Effector memory CD4-positive, alpha-beta T cell (primary cell): ENCODE data around the gene ARHGEF4.

ENCODE experiments used
- DNase-seq, 3 donors: peaks; one replicate each; pipeline ENCODE4 v3.0.0-alpha.2; 2020
- H3K27ac ChIP-seq: 2 replicates; pipeline ENCODE4 v1.7.0; 2013; ENCODE audit warnings: mild to moderate bottlenecking, low read length, moderate library complexity; ENCODE audit not compliant: insufficient read depth, poor library complexity, severe bottlenecking
- H3K27me3 ChIP-seq: replicated peaks from 2 replicates; pipeline ENCODE4 v1.7.0; 2013; ENCODE audit warnings: mild to moderate bottlenecking, low read length; ENCODE audit not compliant: insufficient read depth, control insufficient read depth, poor library complexity, severe bottlenecking
- H3K36me3 ChIP-seq: 2 replicates; pipeline ENCODE4 v1.7.0; 2013; ENCODE audit warnings: mild to moderate bottlenecking, low read length, moderate library complexity; ENCODE audit not compliant: control insufficient read depth, insufficient read depth
- H3K4me1 ChIP-seq: 2 replicates; pipeline ENCODE4 v1.7.0; 2013; ENCODE audit warnings: low read length, mild to moderate bottlenecking; ENCODE audit not compliant: control insufficient read depth, insufficient read depth, poor library complexity, severe bottlenecking
- H3K4me3 ChIP-seq: 2 replicates; pipeline ENCODE4 v1.7.0; 2013; ENCODE audit warnings: low read length, low read depth, mild to moderate bottlenecking; ENCODE audit not compliant: insufficient read depth, poor library complexity, severe bottlenecking
- H3K9me3 ChIP-seq: 2 replicates; pipeline ENCODE4 v1.7.0; 2013; ENCODE audit warnings: mild to moderate bottlenecking, low read length, moderate library complexity; ENCODE audit not compliant: control insufficient read depth

ARHGEF4 gene

DNA sequence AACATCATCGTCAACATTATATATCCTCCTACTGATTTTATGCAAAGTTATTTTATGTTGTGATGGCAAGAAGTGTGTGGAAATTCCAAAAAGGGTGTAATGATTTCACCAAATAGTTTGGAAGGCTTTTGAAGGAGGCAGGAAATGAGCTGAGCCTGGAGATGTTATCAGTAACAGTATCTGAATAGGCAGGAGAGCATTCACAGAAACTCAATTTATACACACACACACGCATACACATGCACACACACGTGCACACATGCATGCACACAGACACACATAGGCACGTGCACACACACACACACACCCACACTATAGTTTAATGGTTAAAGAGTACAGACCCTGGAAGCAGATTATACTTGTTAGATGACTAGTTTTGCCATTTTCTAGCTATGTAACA is 47.3 kb downstream of the ARHGEF4 start:
- DNase-seq, result no peak
- Histone ChIP-seq H3K4me1 (no peaks in the 10 kb centered on the region), H3K27ac (no peak overlapping the region), H3K27me3 (no peaks in the 10 kb centered on the region), H3K36me3 (no peaks in the 10 kb centered on the region), H3K9me3 (no peaks in the 10 kb centered on the region), H3K4me3 (no peak overlapping the region)

DNA sequence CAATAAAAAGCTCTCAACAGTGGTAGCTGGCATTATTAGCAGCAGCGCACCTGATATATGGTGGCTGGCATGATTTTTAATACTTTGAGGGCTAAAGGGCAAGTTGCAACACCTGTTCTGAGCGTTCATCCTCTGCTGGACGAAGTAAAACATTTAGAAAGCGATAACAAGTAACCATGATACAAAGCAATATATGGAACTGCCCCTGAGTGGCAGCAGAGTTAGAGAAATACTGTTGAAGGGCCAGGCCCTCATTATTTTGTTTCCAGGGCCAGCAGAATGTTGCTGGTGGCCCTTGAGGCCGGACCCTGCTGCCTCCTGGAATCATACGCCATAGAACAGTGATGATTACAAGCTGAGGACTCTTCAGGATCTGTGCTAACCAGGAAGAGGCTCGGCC is 47.8 kb downstream of the ARHGEF4 start:
- Histone ChIP-seq H3K36me3 (no peaks in the 10 kb centered on the region), H3K4me1 (no peaks in the 10 kb centered on the region), H3K27me3 (no peaks in the 10 kb centered on the region), H3K4me3 (no peak overlapping the region), H3K9me3 (no peaks in the 10 kb centered on the region), H3K27ac (no peak overlapping the region)
- no peak for DNase-seq

GRCh38 chr2:130887643-130888042 is 50.9 kb downstream of the ARHGEF4 start:
- Histone ChIP-seq H3K36me3 (no peaks in the 10 kb centered on the region), H3K27me3 (no peaks in the 10 kb centered on the region), H3K9me3 (no peaks in the 10 kb centered on the region), H3K27ac (no peak overlapping the region), H3K4me3 (no peak overlapping the region), H3K4me1 (no peaks in the 10 kb centered on the region)
- DNase-seq, result no peak

DNA sequence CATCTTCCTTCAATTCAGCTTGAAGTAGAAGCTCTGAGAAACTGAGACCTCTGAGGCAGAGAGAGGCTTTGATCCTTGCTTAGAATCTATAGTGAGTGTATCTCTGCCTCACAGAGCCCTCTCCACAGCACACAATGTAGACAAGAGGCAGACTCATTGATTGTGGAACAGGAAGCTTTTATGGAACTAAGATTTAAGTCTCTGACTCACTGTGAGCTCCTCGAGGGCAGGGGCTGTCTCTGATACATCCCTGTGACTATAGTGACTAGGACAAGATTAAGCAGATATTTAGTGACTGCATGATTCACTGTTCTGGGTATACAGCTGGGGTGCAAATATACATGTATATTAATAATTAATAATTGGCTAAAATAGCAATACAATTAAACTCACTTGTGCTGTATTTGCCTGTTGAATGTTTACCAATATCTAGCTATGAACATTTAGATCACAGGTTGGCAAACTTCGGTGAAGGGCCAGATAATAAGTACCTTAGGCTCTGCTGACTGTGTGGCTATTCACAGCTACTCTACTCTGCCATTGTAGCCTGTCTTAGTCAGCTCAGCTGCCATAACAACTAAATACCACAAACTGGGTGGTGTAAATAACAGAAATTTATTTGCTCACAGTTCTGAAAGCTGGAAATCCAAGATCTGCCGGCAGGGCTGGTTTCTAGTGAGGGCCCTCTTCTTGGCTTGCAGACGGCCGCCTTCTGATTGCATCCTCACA is 54.4 kb downstream of the ARHGEF4 start:
- H3K4me3 ChIP-seq, result no peak overlapping the region
- no peaks in the 10 kb centered on the region for H3K4me1 ChIP-seq
- H3K36me3 ChIP-seq, result no peaks in the 10 kb centered on the region
- H3K27me3 ChIP-seq, result no peaks in the 10 kb centered on the region
- no peaks in the 10 kb centered on the region for H3K9me3 ChIP-seq
- no peak for DNase-seq
- no peak overlapping the region for H3K27ac ChIP-seq

GRCh38 chr2:130891966-130892365 is 55.3 kb downstream of the ARHGEF4 start:
- H3K9me3 ChIP-seq, result no peaks in the 10 kb centered on the region

DNA sequence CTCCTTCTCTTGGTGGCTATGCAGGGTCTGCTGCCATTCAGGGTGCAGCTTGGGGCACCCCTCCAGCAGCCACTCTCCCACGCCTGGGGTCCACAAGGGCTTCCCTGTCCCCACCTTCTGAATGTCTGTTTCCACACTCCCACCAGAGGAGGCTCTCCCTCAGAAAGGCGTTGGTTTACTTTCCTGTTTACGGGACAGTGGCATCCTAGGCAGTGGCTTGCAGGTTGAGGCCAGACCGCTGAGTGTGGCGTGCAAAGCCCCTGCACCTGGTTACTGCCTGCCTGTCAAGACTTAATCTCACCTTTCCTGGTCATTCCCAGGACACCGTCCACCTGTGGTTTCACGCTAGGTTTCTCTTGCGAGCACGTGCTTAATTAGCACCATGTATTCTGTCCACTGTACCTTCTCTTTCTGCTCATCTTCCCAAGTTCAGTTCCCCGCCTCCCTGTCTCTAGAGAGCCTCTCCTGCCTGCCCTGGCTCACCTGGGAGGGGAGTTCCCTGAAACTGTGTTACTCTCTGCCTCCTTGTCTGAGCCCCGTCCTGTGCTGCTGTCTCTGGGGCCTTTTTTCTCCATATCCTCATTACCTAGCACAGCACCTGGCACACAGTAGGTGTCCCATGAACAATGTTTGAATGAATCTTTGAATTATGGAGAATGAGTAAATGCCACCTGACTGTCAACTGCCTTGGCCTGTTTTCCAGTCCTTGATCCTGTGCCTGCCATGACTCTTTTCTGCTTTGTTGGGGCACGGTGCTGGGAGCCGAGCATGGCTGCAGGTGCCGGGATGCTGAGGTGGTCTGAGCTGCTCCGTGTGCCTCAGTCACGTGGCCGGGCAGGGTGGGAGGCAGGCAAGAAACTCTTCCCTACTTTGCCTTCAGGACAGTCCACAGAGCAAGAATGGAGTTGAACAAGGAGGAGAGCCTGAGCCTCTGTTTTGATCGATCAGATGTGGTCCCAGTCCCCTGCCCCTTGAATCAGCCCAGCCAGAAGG is 56.4 kb downstream of the ARHGEF4 start:
- Histone ChIP-seq H3K4me3 (no peak overlapping the region), H3K36me3 (no peaks in the 10 kb centered on the region), H3K27ac (no peak overlapping the region), H3K9me3 (no peaks in the 10 kb centered on the region), H3K27me3 (no peaks in the 10 kb centered on the region), H3K4me1 (no peaks in the 10 kb centered on the region)
- no peak for DNase-seq

More at GRCh38 chr2:130891966-130892365, 55.3 kb downstream of the ARHGEF4 start:
- Histone ChIP-seq H3K27ac (no peak overlapping the region), H3K4me1 (no peaks in the 10 kb centered on the region), H3K27me3 (no peaks in the 10 kb centered on the region), H3K4me3 (no peak overlapping the region), H3K36me3 (no peaks in the 10 kb centered on the region)
- DNase-seq, result no peak

DNA sequence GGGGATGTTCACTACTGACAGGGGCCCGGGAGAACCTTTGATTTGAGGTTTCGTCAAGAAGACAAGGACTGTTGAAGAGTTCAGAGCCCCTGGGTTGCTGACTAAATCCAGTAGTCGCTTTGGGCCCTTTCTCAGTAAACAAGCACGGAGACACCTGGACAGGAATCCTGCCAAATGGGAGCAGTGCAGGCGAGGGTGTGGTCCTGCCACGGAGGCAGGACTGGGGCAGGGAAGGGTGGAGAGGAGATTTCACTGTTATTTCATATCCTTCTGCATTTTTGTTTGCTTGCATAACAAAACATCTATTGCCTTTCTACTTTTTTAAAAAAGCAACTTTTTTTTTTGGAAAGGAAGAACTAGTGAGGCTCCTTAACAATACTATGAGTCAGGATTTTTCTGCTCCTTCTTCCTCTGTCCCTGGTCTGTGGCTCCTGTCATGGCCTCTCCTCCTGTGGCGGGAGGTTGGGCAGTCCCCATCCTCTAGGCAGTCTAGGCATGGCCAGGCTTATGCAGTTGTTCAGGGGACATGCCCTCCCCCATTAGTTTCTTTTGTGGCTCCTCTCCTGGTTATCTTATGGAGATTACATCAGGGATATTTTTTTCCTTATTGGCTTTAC is 57.7 kb downstream of the ARHGEF4 start:
- H3K36me3 ChIP-seq, result no peaks in the 10 kb centered on the region
- no peak overlapping the region for H3K27ac ChIP-seq
- H3K4me3 ChIP-seq, result no peak overlapping the region
- H3K27me3 ChIP-seq, result no peaks in the 10 kb centered on the region
- no peaks in the 10 kb centered on the region for H3K9me3 ChIP-seq
- DNase-seq, result no peak
- no peaks in the 10 kb centered on the region for H3K4me1 ChIP-seq

GRCh38 chr2:130896813-130897212 is 60.1 kb downstream of the ARHGEF4 start:
- Histone ChIP-seq H3K4me1 (no peaks in the 10 kb centered on the region), H3K36me3 (no peaks in the 10 kb centered on the region), H3K4me3 (no peak overlapping the region), H3K27ac (no peak overlapping the region), H3K9me3 (no peaks in the 10 kb centered on the region), H3K27me3 (no peaks in the 10 kb centered on the region)
- no peak for DNase-seq

DNA sequence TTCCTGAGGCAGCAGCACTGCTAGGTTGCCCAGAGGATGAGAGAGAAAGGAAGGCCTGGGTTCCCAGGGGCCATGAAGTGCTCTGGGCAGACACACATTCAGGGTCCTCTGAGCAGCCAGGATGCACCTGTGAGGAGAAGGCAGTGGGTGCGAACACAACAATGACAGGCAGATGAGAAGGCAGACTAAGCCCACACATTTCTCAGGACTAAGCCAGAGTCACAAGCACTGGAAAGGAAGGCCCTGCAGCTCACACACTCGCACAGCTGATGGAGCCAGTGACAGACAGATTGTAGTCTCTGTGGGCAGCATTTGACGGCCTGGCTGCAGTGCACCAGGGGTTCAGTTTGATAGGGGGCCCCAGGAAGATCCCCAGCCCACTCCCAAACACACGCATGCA is 61.8 kb downstream of the ARHGEF4 start:
- Histone ChIP-seq H3K4me3 (no peak overlapping the region), H3K4me1 (no peaks in the 10 kb centered on the region), H3K27me3 (no peaks in the 10 kb centered on the region), H3K9me3 (no peaks in the 10 kb centered on the region), H3K27ac (no peak overlapping the region), H3K36me3 (no peaks in the 10 kb centered on the region)
- DNase-seq, result no peak

DNA sequence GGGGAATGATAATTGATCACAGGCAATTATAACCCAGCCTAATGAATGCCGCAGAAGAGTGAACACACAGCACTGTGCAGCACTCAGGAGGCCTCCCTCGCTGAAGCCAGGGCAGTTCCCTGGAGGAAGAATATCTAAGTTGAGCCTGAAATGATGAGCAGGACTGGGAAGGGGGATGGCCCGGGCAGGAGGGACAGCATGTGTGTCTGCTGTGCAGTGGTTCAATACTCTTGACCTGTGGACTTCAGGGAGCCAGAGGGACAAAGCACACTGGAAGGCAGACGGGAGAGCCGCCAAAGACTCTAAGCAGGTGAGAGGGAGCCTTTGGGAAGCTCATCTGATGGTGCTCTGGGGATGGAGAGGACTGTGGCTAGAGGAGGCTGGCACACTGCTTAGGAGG is 62.6 kb downstream of the ARHGEF4 start:
- Histone ChIP-seq H3K4me1 (no peaks in the 10 kb centered on the region), H3K4me3 (no peak overlapping the region), H3K36me3 (no peaks in the 10 kb centered on the region), H3K9me3 (no peaks in the 10 kb centered on the region), H3K27ac (no peak overlapping the region), H3K27me3 (no peaks in the 10 kb centered on the region)
- no peak for DNase-seq
